PFSK-1 (cell line): ENCODE measurements around the gene SNRNP70.

Experiments used
- FOXP2 ChIP-seq: optimal IDR thresholded peaks from 2 replicates; pipeline ENCODE3; 2011; ENCODE audit warnings: borderline replicate concordance, control low read depth, inconsistent platforms; ENCODE audit not compliant: insufficient read depth; ENCODE audit errors: extremely low read length, extremely low read depth
- POLR2AphosphoS5 ChIP-seq: IDR thresholded peaks from 2 replicates; pipeline ENCODE4 v1.6.1; 2012; ENCODE audit warnings: low read depth, mild to moderate bottlenecking, control low read depth, low read length, moderate library complexity
- REST ChIP-seq, 2 experiments: IDR thresholded peaks; 2 replicates each; pipeline versions ENCODE4 v1.6.1 to v1.8.0; 2011 to 2012; ENCODE audit warnings: low read depth in 2 of 2, low read length in 2 of 2, control low read depth in 1 of 2, inconsistent platforms in 1 of 2, mild to moderate bottlenecking in 1 of 2, moderate library complexity in 1 of 2; ENCODE audit not compliant: insufficient read depth in 1 of 2
- SIN3A ChIP-seq: IDR thresholded peaks from 2 replicates; pipeline ENCODE4 v1.6.1; 2012; ENCODE audit warnings: mild to moderate bottlenecking, low read length, moderate library complexity, borderline replicate concordance; ENCODE audit not compliant: insufficient read depth
- TAF1 ChIP-seq: IDR thresholded peaks from 2 replicates; pipeline ENCODE4 v1.6.1; 2012; ENCODE audit warnings: low read length, control low read depth, borderline replicate concordance; ENCODE audit not compliant: insufficient read depth

Gene SNRNP70

GRCh38 chr19:49084206-49085019 lies 838 bp upstream of the SNRNP70 start:
- TF ChIP-seq TAF1, result no peak
- no peak for TF ChIP-seq REST (IDR thresholded peaks at IDR 0.05; ENCODE audit: insufficient read depth in 1 of 2, low read depth in 2 of 2, low read length in 2 of 2)

- no peak for TF ChIP-seq SIN3A
- TF ChIP-seq FOXP2, result no peak
- TF ChIP-seq POLR2AphosphoS5, result no peak; the same call in 1 of the 2 replicates
- TF ChIP-seq TAF1, result no peak
- no peak for TF ChIP-seq REST (IDR thresholded peaks at IDR 0.05; ENCODE audit: insufficient read depth in 1 of 2, low read depth in 2 of 2, low read length in 2 of 2)
These were observed 599 bp downstream of the SNRNP70 start for GRCh38 chr19:49085868-49086232.

GRCh38 chr19:49086296-49086695 lies 1.0 kb downstream of the SNRNP70 start:
- no peak for TF ChIP-seq FOXP2
- TF ChIP-seq SIN3A, result no peak
- TF ChIP-seq REST (IDR thresholded peaks at IDR 0.05; ENCODE audit: insufficient read depth in 1 of 2, low read depth in 2 of 2, low read length in 2 of 2), result no peak
- TF ChIP-seq TAF1, result no peak
- TF ChIP-seq POLR2AphosphoS5, result no peak

GRCh38 chr19:49091391-49092038 lies 6.3 kb downstream of the SNRNP70 start:
- TF ChIP-seq POLR2AphosphoS5, result no peak
- TF ChIP-seq TAF1, result no peak
- no peak for TF ChIP-seq FOXP2
- no peak for TF ChIP-seq REST (IDR thresholded peaks at IDR 0.05; ENCODE audit: insufficient read depth in 1 of 2, low read depth in 2 of 2, low read length in 2 of 2)
- no peak for TF ChIP-seq SIN3A
